ENCODE data around the gene TTC28.

- TF ChIP-seq CTCF (IDR thresholded peaks at IDR 0.05) = no peak
- TF ChIP-seq POLR2A (IDR thresholded peaks at IDR 0.05) = no peak
These were observed 74.5 kb downstream of the TTC28 start for GRCh38 chr22:28604966-28605761.

All from uterus (tissue), 2 donors.